Astrocyte (in vitro differentiated cells and primary cell): ENCODE results near the gene RILP. TPM values are rescaled to one million over a fixed set of nuclear protein-coding genes. Genes with fewer than 3 reads are reported as not detected.

Source experiments
- DNase-seq: peaks from one replicate; pipeline ENCODE4 v3.0.0-alpha.2; 2010; ENCODE audit warnings: low read depth
- FAIRE-seq: peaks from 2 replicates; lab custom pipeline; 2011; peaks lifted over from hg19 to GRCh38; lab: Jason Lieb, UNC
- H2AFZ ChIP-seq: 2 replicates; pipeline ENCODE4 v1.6.0; 2012; ENCODE audit warnings: low read depth, low read length, inconsistent platforms
- H3K27ac ChIP-seq: 2 replicates; pipeline ENCODE4 v1.5.1; 2011; ENCODE audit warnings: low read depth, low read length, inconsistent platforms
- H3K27me3 ChIP-seq: 2 replicates; pipeline ENCODE4 v1.6.0; 2011; ENCODE audit warnings: low read length, inconsistent platforms; ENCODE audit not compliant: insufficient read depth
- H3K36me3 ChIP-seq: 2 replicates; pipeline ENCODE4 v1.5.1; 2011; ENCODE audit warnings: low read length, inconsistent platforms; ENCODE audit not compliant: insufficient read depth
- H3K4me1 ChIP-seq: 2 replicates; pipeline ENCODE4 v1.5.1; 2011; ENCODE audit warnings: low read length, inconsistent platforms; ENCODE audit not compliant: insufficient read depth
- H3K4me2 ChIP-seq: 2 replicates; pipeline ENCODE4 v1.6.0; 2012; ENCODE audit warnings: low read length, inconsistent platforms
- H3K4me3 ChIP-seq: 2 replicates; pipeline ENCODE4 v1.5.1; 2011; ENCODE audit warnings: low read depth, mild to moderate bottlenecking, low read length, inconsistent platforms; ENCODE audit not compliant: insufficient read depth
- H3K79me2 ChIP-seq: 2 replicates; pipeline ENCODE4 v1.6.0; 2012; ENCODE audit warnings: mild to moderate bottlenecking, low read length, inconsistent platforms; ENCODE audit not compliant: insufficient read depth
- H3K9ac ChIP-seq: 2 replicates; pipeline ENCODE4 v1.6.0; 2012; ENCODE audit warnings: mild to moderate bottlenecking, low read length, inconsistent platforms
- H3K9me3 ChIP-seq: 2 replicates; pipeline ENCODE4 v1.5.1; 2012; ENCODE audit warnings: low read depth, mild to moderate bottlenecking, low read length, inconsistent platforms; ENCODE audit not compliant: insufficient read depth
- H4K20me1 ChIP-seq: 2 replicates; pipeline ENCODE4 v1.6.0; 2012; ENCODE audit warnings: low read length, inconsistent platforms; ENCODE audit not compliant: insufficient read depth
- H3K27ac Mint-ChIP-seq: one replicate; pipeline ENCODE4 v1.8.0; 2021; ENCODE audit warnings: mild to moderate bottlenecking, mixed read lengths; ENCODE audit not compliant: unreplicated experiment
- H3K27me3 Mint-ChIP-seq: one replicate; pipeline ENCODE4 v1.8.0; 2021; ENCODE audit warnings: low read depth, mixed read lengths; ENCODE audit not compliant: unreplicated experiment
- H3K36me3 Mint-ChIP-seq: one replicate; pipeline ENCODE4 v1.8.0; 2021; ENCODE audit warnings: low read depth, mixed read lengths; ENCODE audit not compliant: unreplicated experiment
- H3K4me1 Mint-ChIP-seq: one replicate; pipeline ENCODE4 v1.8.0; 2021; ENCODE audit warnings: low read depth, mixed read lengths; ENCODE audit not compliant: unreplicated experiment
- H3K4me3 Mint-ChIP-seq: one replicate; pipeline ENCODE4 v1.8.0; 2021; ENCODE audit warnings: mild to moderate bottlenecking, moderate library complexity, mixed read lengths; ENCODE audit not compliant: unreplicated experiment
- H3K9me3 Mint-ChIP-seq: one replicate; pipeline ENCODE4 v1.8.0; 2021; ENCODE audit warnings: mild to moderate bottlenecking, mixed read lengths; ENCODE audit not compliant: unreplicated experiment
- CTCF ChIP-seq: IDR thresholded peaks from 2 replicates; pipeline ENCODE4 v1.5.1; 2011; ENCODE audit warnings: low read depth, mild to moderate bottlenecking, inconsistent platforms, low read length, moderate library complexity; ENCODE audit not compliant: insufficient read depth
- EZH2 ChIP-seq: IDR thresholded peaks from 2 replicates; pipeline ENCODE4 v1.6.1; 2012; ENCODE audit warnings: mild to moderate bottlenecking, low read length, inconsistent platforms; ENCODE audit not compliant: insufficient read depth
- total RNA-seq: library from RNA; stranded (reverse); gene quantifications from 2 replicates; pipeline ENCODE4 v1.2.1, GENCODE V29; 2021

RILP gene
- total RNA-seq, 1 donor from 2014 or later = 7.8 TPM

- H3K4me2 ChIP-seq = no peak overlapping the region
- DNase-seq = no peak
- Mint-ChIP-seq H3K27me3 (peaks cover 8% of the 10 kb centered on the region), H3K9me3 (no peaks in the 10 kb centered on the region), H3K4me3 (peak overlapping the region; percentile 82), H3K27ac (no peak overlapping the region), H3K4me1 (peaks cover 5% of the 10 kb centered on the region), H3K36me3 (no peaks in the 10 kb centered on the region)
- no peaks in the 10 kb centered on the region for H3K27me3 ChIP-seq
- peaks cover 11% of the 10 kb centered on the region for H4K20me1 ChIP-seq
- TF ChIP-seq EZH2 = no peak
- no peak for TF ChIP-seq CTCF
- H3K4me1 ChIP-seq = peaks cover 9% of the 10 kb centered on the region
- H2AFZ ChIP-seq = no peak overlapping the region
- no peak for FAIRE-seq
- H3K27ac ChIP-seq = no peak overlapping the region
- H3K9ac ChIP-seq = no peak overlapping the region
- H3K4me3 ChIP-seq = no peak overlapping the region
- no peaks in the 10 kb centered on the region for H3K36me3 ChIP-seq
- no peaks in the 10 kb centered on the region for H3K9me3 ChIP-seq
- H3K79me2 ChIP-seq = no peaks in the 10 kb centered on the region
Measured at GRCh38 chr17:1630662-1631061, 19.0 kb downstream of the RILP start.

GRCh38 chr17:1629504-1630310 lies 20.0 kb downstream of the RILP start:
- Histone ChIP-seq H4K20me1 (peaks cover 18% of the 10 kb centered on the region), H3K79me2 (no peaks in the 10 kb centered on the region), H3K4me3 (peak overlapping the region; percentile 83), H3K9ac (peak overlapping the region; percentile 88), H3K4me2 (peak overlapping the region; percentile 100), H3K36me3 (no peaks in the 10 kb centered on the region), H3K4me1 (peaks cover 9% of the 10 kb centered on the region), H3K27me3 (no peaks in the 10 kb centered on the region), H3K27ac (no peak overlapping the region), H3K9me3 (no peaks in the 10 kb centered on the region), H2AFZ (peak overlapping the region; percentile 99)
- peaks cover 9% of the 10 kb centered on the region for H3K4me1 Mint-ChIP-seq
- H3K4me3 Mint-ChIP-seq = peak overlapping the region; percentile 82
- FAIRE-seq = no peak
- H3K36me3 Mint-ChIP-seq = no peaks in the 10 kb centered on the region
- peak overlapping the region; percentile 58 for H3K27ac Mint-ChIP-seq
- H3K9me3 Mint-ChIP-seq = no peaks in the 10 kb centered on the region
- peaks cover 8% of the 10 kb centered on the region for H3K27me3 Mint-ChIP-seq
- no peak for TF ChIP-seq EZH2
- TF ChIP-seq CTCF = peak; percentile 31
- DNase-seq = no peak
